HEK293 (cell line): ENCODE data around the gene HOXD1.

Source experiments
- CTCF ChIA-PET: fragments of 350-600 bp; formaldehyde crosslinking; extraction: SDS; loops from one replicate; lab custom pipeline; 2021; ENCODE audit warnings: antibody characterized with exemption; lab: Yijun Ruan, JAX
- POLR2A ChIA-PET: fragments of 300-600 bp; formaldehyde crosslinking; extraction: SDS; loops from one replicate; lab custom pipeline; 2020; ENCODE audit warnings: antibody characterized with exemption, inconsistent platforms; lab: Yijun Ruan, JAX
- H3K27ac ChIP-seq: fragments of 200-500 bp; sonication (Bioruptor generic); 2 replicates; pipeline ENCODE4 v1.5.1; 2014; ENCODE audit warnings: low read depth, low read length, control low read depth, inconsistent platforms; ENCODE audit errors: extremely low read depth
- H3K36me3 ChIP-seq, 2 experiments: fragments of 200-500 bp in 1 of 2; sonication (Bioruptor generic) in 1 of 2; 1 replicate in 1 of 2; 2 replicates in 1 of 2; pipeline ENCODE4 v1.5.1; 2014 to 2017; ENCODE audit warnings: inconsistent platforms in 2 of 2, low read length in 2 of 2; ENCODE audit not compliant: control insufficient read depth in 2 of 2, insufficient read depth in 1 of 2
- H3K4me1 ChIP-seq: fragments of 200-500 bp; sonication (Bioruptor generic); 2 replicates; pipeline ENCODE4 v1.5.1; 2014; ENCODE audit warnings: mild to moderate bottlenecking, low read length, inconsistent platforms; ENCODE audit not compliant: control insufficient read depth, insufficient read depth
- H3K4me3 ChIP-seq: 2 replicates; pipeline ENCODE4 v1.5.1; 2011; ENCODE audit warnings: low read depth, mild to moderate bottlenecking, control low read depth, low read length, moderate library complexity
- H3K9me3 ChIP-seq: fragments of 200-500 bp; sonication (Bioruptor generic); 2 replicates; pipeline ENCODE4 v1.5.1; 2014; ENCODE audit warnings: low read depth, low read length, inconsistent platforms; ENCODE audit not compliant: control insufficient read depth, insufficient read depth
- BCL6B ChIP-seq: fragments of 450-650 bp; formaldehyde crosslinking; IDR thresholded peaks from 2 replicates; pipeline ENCODE4 v1.5.1; 2017; ENCODE audit warnings: missing biosample characterization, missing genetic modification characterization
- EGR2 ChIP-seq: fragments of 450-650 bp; formaldehyde crosslinking; IDR thresholded peaks from 2 replicates; pipeline ENCODE4 v1.5.1; 2016; ENCODE audit warnings: low read depth, missing biosample characterization, missing genetic modification characterization
- HOXC10 ChIP-seq: sonication (generic); formaldehyde crosslinking; IDR thresholded peaks from 2 replicates; pipeline ENCODE4 v1.8.1; 2023; ENCODE audit warnings: mild to moderate bottlenecking, missing genetic modification reagents
- INSM2 ChIP-seq: fragments of 450-650 bp; formaldehyde crosslinking; IDR thresholded peaks from 2 replicates; pipeline ENCODE4 v1.5.1; 2016; ENCODE audit warnings: missing biosample characterization, missing genetic modification characterization
- KLF8 ChIP-seq: fragments of 450-650 bp; formaldehyde crosslinking; IDR thresholded peaks from 2 replicates; pipeline ENCODE4 v1.5.1; 2016; ENCODE audit warnings: missing biosample characterization, missing genetic modification characterization
- MZF1 ChIP-seq: fragments of 450-650 bp; formaldehyde crosslinking; IDR thresholded peaks from 2 replicates; pipeline ENCODE4 v1.5.1; 2017; ENCODE audit warnings: missing biosample characterization, missing genetic modification characterization, borderline replicate concordance
- PRDM1 ChIP-seq: fragments of 450-650 bp; formaldehyde crosslinking; IDR thresholded peaks from 2 replicates; pipeline ENCODE4; 2016; ENCODE audit warnings: missing biosample characterization, missing genetic modification characterization
- PRDM10 ChIP-seq: fragments of 450-650 bp; formaldehyde crosslinking; IDR thresholded peaks from 2 replicates; pipeline ENCODE4 v1.5.1; 2016; ENCODE audit warnings: missing biosample characterization, missing genetic modification characterization
- SP3 ChIP-seq: fragments of 450-650 bp; formaldehyde crosslinking; IDR thresholded peaks from 2 replicates; pipeline ENCODE4 v1.5.1; 2016; ENCODE audit warnings: missing biosample characterization, missing genetic modification characterization
- ZBTB8A ChIP-seq: fragments of 450-650 bp; formaldehyde crosslinking; IDR thresholded peaks from 2 replicates; pipeline ENCODE4 v1.5.1; 2016; ENCODE audit warnings: missing biosample characterization, missing genetic modification characterization
- ZFP37 ChIP-seq: fragments of 450-650 bp; formaldehyde crosslinking; IDR thresholded peaks from 2 replicates; pipeline ENCODE4 v1.5.1; 2016; ENCODE audit warnings: missing biosample characterization, missing genetic modification characterization
- ZNF112 ChIP-seq: fragments of 450-650 bp; formaldehyde crosslinking; IDR thresholded peaks from 2 replicates; pipeline ENCODE4 v1.5.0; 2017; ENCODE audit warnings: missing biosample characterization, missing genetic modification characterization
- ZNF174 ChIP-seq: fragments of 450-650 bp; formaldehyde crosslinking; IDR thresholded peaks from 2 replicates; pipeline ENCODE4 v1.5.0; 2017; ENCODE audit warnings: missing biosample characterization, mild to moderate bottlenecking, missing genetic modification characterization
- ZNF175 ChIP-seq: fragments of 450-650 bp; formaldehyde crosslinking; IDR thresholded peaks from 2 replicates; pipeline ENCODE4 v1.5.1; 2016; ENCODE audit warnings: missing biosample characterization, missing genetic modification characterization
- ZNF473 ChIP-seq: fragments of 450-650 bp; formaldehyde crosslinking; IDR thresholded peaks from 2 replicates; pipeline ENCODE4 v1.5.1; 2017; ENCODE audit warnings: missing biosample characterization, missing genetic modification characterization
- ZNF548 ChIP-seq: fragments of 450-650 bp; formaldehyde crosslinking; IDR thresholded peaks from 2 replicates; pipeline ENCODE4 v1.5.1; 2016; ENCODE audit warnings: missing biosample characterization, missing genetic modification characterization
- ZNF555 ChIP-seq: fragments of 450-650 bp; formaldehyde crosslinking; conservative IDR thresholded peaks from 2 replicates; pipeline ENCODE4 v1.5.1; 2017; ENCODE audit warnings: missing biosample characterization, mild to moderate bottlenecking, missing genetic modification characterization, inconsistent platforms
- ZNF561 ChIP-seq: fragments of 450-650 bp; IDR thresholded peaks from 2 replicates; pipeline ENCODE4 v1.5.1; 2018; ENCODE audit warnings: missing biosample characterization, missing genetic modification characterization, borderline replicate concordance
- ZNF626 ChIP-seq: fragments of 450-650 bp; sonication (Bioruptor Pico); formaldehyde crosslinking; IDR thresholded peaks from 2 replicates; pipeline ENCODE4 v1.5.1; 2018; ENCODE audit warnings: missing biosample characterization, missing genetic modification characterization, inconsistent platforms
- ZNF670 ChIP-seq: fragments of 450-650 bp; formaldehyde crosslinking; IDR thresholded peaks from 2 replicates; pipeline ENCODE4 v1.5.1; 2016; ENCODE audit warnings: missing biosample characterization, missing genetic modification characterization, low read depth
- ZNF747 ChIP-seq: fragments of 450-650 bp; formaldehyde crosslinking; IDR thresholded peaks from 2 replicates; pipeline ENCODE4 v1.5.1; 2016; ENCODE audit warnings: missing biosample characterization, missing genetic modification characterization
- ZNF792 ChIP-seq: fragments of 450-650 bp; formaldehyde crosslinking; IDR thresholded peaks from 2 replicates; pipeline ENCODE4 v1.5.1; 2016; ENCODE audit warnings: missing biosample characterization, missing genetic modification characterization
- TF ChIP-seq, protein P1 (sequence below): fragments of 450-650 bp; formaldehyde crosslinking; IDR thresholded peaks from 2 replicates; pipeline ENCODE4 v1.5.1; 2016; ENCODE audit warnings: missing biosample characterization, missing genetic modification characterization
- TF ChIP-seq, protein P2 (sequence below): fragments of 450-650 bp; formaldehyde crosslinking; IDR thresholded peaks from 2 replicates; pipeline ENCODE4 v1.5.1; 2016; ENCODE audit warnings: missing biosample characterization, missing genetic modification characterization
- TF ChIP-seq, protein P3 (sequence below): fragments of 450-650 bp; formaldehyde crosslinking; IDR thresholded peaks from 2 replicates; pipeline ENCODE4 v1.5.1; 2016; ENCODE audit warnings: missing biosample characterization, missing genetic modification characterization

HOXD1 gene

GRCh38 chr2:176187899-176188773, at the start of gene HOXD1:
TSS of gene HOXD1 (plus strand) at chr2:176188668. CDS start at chr2:176188802, 134 bp downstream.
- H3K27ac ChIP-seq: peak within 1 kb of the TSS; percentile 69; the same call in 1 of the 2 replicates
- CTCF ChIA-PET: interaction anchor here (0.8 to 1.3 kb wide), 2 partner anchors 9 to 48 kb away, joined by 3 to 4 read pairs; no protein-coding TSS in a partner anchor
- H3K9me3 ChIP-seq: no peaks in the 10 kb centered on the region
- H3K4me1 ChIP-seq: peaks cover 9% of the 10 kb centered on the region
- POLR2A ChIA-PET: interaction anchor here (0.6 to 1.6 kb wide), 3 partner anchors 9 to 267 kb away, joined by 3 to 4 read pairs (median 3); no protein-coding TSS in a partner anchor
- H3K36me3 ChIP-seq: no peaks in the 10 kb centered on the region
- peak within 1 kb of the TSS; percentile 56 for H3K4me3 ChIP-seq
- TF ChIP-seq ZNF174 (no peak), MZF1 (no peak), PRDM1 (no peak), KLF8 (tag by site-specific recombination) (peak; percentile 77), ZNF626 (tag by site-specific recombination) (no peak), HOXC10 (no peak), EGR2 (tag by site-specific recombination) (peak; percentile 94), ZNF555 (tag by site-specific recombination) (no peak), ZNF473 (tag by site-specific recombination) (no peak), ZNF792 (tag by site-specific recombination) (no peak), PRDM10 (tag by site-specific recombination) (peak; percentile 88), INSM2 (tag by site-specific recombination) (no peak), BCL6B (tag by site-specific recombination) (no peak), ZNF548 (tag by site-specific recombination) (no peak), SP3 (tag by site-specific recombination) (peak; percentile 66), ZNF670 (tag by site-specific recombination) (no peak), ZNF175 (tag by site-specific recombination) (no peak), ZNF747 (tag by site-specific recombination) (no peak), ZNF112 (no peak), ZFP37 (tag by site-specific recombination) (no peak), ZNF561 (tag by site-specific recombination) (peak; percentile 70; the same call in 1 of the 2 replicates), ZBTB8A (peak; percentile 88)
- TF ChIP-seq, protein P1, sequence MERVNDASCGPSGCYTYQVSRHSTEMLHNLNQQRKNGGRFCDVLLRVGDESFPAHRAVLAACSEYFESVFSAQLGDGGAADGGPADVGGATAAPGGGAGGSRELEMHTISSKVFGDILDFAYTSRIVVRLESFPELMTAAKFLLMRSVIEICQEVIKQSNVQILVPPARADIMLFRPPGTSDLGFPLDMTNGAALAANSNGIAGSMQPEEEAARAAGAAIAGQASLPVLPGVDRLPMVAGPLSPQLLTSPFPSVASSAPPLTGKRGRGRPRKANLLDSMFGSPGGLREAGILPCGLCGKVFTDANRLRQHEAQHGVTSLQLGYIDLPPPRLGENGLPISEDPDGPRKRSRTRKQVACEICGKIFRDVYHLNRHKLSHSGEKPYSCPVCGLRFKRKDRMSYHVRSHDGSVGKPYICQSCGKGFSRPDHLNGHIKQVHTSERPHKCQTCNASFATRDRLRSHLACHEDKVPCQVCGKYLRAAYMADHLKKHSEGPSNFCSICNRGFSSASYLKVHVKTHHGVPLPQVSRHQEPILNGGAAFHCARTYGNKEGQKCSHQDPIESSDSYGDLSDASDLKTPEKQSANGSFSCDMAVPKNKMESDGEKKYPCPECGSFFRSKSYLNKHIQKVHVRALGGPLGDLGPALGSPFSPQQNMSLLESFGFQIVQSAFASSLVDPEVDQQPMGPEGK (tag by site-specific recombination): peak; percentile 94
- TF ChIP-seq, protein P2, sequence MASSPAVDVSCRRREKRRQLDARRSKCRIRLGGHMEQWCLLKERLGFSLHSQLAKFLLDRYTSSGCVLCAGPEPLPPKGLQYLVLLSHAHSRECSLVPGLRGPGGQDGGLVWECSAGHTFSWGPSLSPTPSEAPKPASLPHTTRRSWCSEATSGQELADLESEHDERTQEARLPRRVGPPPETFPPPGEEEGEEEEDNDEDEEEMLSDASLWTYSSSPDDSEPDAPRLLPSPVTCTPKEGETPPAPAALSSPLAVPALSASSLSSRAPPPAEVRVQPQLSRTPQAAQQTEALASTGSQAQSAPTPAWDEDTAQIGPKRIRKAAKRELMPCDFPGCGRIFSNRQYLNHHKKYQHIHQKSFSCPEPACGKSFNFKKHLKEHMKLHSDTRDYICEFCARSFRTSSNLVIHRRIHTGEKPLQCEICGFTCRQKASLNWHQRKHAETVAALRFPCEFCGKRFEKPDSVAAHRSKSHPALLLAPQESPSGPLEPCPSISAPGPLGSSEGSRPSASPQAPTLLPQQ (tag by site-specific recombination): 0 out of 2 replicates have a peak, but pooled peaks have one; percentile 65
- TF ChIP-seq, protein P3, sequence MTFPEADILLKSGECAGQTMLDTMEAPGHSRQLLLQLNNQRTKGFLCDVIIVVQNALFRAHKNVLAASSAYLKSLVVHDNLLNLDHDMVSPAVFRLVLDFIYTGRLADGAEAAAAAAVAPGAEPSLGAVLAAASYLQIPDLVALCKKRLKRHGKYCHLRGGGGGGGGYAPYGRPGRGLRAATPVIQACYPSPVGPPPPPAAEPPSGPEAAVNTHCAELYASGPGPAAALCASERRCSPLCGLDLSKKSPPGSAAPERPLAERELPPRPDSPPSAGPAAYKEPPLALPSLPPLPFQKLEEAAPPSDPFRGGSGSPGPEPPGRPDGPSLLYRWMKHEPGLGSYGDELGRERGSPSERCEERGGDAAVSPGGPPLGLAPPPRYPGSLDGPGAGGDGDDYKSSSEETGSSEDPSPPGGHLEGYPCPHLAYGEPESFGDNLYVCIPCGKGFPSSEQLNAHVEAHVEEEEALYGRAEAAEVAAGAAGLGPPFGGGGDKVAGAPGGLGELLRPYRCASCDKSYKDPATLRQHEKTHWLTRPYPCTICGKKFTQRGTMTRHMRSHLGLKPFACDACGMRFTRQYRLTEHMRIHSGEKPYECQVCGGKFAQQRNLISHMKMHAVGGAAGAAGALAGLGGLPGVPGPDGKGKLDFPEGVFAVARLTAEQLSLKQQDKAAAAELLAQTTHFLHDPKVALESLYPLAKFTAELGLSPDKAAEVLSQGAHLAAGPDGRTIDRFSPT (tag by site-specific recombination): no peak
